ENCODE measurements around the gene AURKB.
"Not testable (repeated sequence)": the region's sequence is repeated elsewhere in the genome, so short reads cannot be mapped to it uniquely, and the experiment has no call there.

The AURKB gene

DNA sequence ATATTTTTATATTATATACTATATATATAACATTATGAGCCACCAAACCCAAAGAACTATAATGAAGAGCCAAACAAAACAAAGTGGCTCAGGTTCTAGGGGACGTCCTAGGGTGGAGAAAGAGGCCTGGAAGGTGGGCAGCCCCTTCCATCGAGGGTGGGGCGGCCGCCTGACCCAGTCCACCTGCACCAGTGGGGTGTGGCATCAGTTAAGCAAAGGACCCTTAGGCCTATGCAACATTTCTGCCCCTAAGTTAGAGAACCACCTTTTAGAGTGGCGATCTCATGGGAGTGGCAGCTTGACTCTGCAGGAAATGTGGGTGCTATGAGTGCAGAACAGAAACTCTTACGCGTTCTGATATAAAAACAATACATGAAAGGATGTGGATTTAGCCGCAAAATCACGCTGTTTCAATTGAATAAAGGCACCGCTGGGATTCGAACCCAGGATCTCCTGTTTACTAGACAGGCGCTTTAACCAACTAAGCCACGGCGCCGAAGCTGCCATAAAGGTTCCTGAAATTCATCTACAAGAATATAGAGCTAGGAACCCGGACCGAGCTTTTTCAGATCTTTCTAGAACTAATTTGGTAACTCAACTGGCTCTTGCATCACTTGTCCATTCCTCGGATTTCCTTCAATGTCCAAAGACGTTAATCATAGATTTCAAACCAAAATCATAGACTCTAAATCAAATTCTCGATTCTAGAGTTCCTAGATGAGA is 15.6 kb upstream of the AURKB start:
- in situ Hi-C loops (cut with MboI; ENCODE audit: low sequenced_read_pairs): no loop called here

DNA sequence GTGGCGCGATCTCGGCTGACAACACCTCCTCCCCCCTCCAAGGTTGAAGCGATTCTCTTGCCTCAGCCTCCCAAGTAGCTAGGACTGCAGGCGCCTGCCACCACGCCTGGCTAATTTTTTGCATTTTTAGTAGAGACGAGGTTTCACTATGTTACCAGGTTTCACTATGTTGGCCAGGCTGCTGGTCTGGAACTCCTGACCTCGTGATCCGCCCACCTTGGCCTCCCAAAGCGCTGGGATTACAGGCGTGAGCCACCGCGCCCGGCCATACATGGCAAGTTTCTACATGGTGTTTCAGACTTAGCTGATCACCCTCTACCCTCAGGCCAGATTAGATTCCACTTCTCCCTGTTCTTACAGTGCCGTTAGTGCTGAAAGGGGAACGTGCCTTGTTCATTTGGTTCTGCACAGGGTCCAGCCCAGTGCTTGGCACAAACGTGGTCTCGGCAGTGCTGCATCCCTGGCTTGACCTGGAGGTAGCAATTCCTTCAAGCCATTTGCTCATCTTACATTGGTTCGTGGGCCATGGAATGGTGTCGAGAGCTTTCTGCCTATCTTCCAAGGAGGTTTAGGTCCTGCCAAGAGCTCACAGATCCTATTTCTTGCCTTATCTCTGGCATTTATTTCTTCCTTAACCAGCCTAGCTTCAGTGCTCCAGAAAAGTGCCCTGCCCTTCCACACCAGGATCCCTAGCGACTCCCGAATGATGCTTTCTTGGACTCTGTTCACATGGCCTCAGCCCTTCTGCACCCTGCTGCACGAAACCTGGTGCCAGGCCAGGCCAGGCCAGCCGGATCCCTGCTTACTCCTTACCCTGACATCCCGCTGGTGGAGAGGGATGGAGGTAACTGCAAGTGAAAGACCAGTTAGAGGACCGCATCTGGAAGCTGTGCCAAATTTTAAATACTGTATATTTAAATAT is 14.8 kb upstream of the AURKB start:
- in situ Hi-C loops (cut with MboI; ENCODE audit: low sequenced_read_pairs): no loop called here

DNA sequence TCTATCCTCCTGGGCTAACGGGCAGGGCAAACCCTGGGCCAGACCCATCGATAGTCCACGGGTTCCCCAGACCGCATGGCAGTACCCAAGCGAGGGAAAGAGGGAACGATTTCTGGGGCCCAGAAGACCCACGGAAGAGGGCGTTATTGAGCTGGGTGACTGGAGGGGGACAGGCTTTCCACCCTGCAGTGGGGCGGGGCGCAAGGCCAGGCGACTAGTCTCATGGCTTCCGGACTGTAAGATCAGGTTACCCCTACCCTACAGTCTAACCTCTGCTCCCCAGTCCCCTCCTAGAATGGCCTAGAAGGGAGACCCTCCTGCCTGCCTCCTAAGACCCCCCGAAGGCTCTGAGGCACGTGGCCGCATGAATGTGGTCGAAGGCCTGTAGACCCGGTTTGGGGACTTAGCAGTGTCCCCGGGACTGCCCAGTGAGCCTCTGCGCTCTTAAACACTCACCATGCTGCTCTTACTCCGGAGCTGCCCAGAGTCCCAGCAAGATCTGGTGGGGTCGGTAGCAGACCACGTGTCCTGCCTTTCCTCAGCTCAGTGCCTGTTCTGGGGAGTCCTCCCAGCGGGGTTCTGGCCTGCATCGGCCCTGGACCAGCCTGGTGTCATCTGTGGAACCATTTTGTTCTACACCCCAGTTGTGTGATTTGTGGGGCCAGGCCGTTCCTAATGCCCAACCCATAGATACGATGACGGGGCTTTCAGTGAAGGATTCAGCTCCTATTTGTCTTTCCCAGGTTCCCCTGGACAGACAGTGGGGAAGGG is 13.2 kb upstream of the AURKB start:
- in situ Hi-C loops (cut with MboI; ENCODE audit: low sequenced_read_pairs): no loop called here

DNA sequence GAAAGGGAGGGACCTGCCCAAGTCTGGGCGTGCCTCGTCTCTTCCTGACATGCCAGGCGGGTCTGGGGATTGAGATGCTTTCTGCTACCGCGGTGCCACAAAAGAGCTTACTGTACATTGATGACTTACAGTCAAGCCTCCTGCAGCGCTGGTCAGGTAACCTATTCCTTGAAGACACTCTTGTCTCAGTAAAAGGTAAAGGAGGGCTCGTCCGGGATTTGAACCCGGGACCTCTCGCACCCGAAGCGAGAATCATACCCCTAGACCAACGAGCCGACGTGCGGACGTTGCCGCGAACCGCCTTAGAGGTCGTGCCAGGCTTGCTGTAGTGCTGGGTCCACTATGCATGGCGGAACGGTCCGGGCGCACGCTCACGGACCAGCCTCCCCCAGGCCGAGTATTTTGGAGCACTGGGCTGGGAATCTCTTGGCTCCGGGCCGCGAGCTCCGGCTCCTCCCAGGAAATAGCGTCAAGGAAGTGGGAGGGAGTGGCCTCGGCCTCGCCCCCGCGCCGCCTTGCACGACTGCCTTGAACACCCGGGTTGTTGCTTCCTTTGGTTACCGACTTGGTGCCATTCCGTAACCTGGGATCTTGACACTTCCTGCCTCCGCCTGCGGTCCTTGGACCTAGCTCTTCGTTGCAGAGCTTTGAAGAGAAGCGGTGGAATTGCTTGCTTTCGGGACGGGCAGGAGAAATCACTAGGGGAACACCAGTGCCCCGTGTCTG is 12.4 kb upstream of the AURKB start:
- in situ Hi-C loops (cut with MboI; ENCODE audit: low sequenced_read_pairs): no loop called here

DNA sequence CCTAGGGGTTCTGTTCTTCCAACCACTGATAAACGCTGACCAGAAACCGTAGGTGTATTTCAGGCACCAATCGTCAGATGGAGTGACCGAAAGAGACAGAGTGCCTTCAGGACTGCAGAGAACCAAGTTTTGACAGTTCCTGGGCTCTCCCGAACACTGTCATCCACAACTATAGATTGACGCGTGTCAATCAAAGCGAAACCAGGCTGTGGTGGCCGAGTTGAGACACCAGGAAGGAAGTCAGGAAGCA is 11.9 kb upstream of the AURKB start:
- in situ Hi-C loops (cut with MboI; ENCODE audit: low sequenced_read_pairs): no loop called here

DNA sequence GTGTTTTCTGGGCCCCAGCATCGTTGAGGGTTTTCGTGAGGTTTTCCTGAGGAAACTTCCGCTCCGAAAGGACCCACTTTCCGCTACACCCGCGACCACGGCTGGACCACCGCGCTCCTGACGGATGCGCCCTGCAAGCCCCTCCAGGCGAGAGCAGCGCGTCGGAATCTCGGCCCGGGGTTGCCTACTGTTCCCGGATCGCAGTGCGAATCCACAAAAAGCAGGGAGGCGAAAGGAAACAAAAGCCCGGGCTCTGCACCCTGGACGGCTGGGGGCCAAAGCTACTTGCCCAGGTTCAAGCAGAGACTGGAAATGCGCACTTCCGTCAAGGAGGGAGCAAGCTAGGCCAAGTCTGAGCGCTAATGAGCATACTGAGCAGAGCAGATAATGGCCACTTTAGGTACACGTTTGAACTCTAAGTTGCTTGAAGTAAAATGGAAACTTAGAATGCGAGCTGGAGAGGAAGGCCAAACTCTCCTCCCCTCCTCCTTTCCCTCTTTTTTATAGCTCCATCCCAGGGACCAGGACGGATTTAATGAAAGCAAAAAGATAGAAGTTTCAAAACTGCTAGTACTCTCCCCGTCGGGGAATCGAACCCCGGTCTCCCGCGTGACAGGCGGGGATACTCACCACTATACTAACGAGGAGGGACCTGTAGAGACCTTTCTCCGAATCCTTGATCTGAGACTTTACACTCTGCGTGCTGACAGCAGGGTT is 11.4 kb upstream of the AURKB start:
- in situ Hi-C loops (cut with MboI; ENCODE audit: low sequenced_read_pairs): no loop called here

DNA sequence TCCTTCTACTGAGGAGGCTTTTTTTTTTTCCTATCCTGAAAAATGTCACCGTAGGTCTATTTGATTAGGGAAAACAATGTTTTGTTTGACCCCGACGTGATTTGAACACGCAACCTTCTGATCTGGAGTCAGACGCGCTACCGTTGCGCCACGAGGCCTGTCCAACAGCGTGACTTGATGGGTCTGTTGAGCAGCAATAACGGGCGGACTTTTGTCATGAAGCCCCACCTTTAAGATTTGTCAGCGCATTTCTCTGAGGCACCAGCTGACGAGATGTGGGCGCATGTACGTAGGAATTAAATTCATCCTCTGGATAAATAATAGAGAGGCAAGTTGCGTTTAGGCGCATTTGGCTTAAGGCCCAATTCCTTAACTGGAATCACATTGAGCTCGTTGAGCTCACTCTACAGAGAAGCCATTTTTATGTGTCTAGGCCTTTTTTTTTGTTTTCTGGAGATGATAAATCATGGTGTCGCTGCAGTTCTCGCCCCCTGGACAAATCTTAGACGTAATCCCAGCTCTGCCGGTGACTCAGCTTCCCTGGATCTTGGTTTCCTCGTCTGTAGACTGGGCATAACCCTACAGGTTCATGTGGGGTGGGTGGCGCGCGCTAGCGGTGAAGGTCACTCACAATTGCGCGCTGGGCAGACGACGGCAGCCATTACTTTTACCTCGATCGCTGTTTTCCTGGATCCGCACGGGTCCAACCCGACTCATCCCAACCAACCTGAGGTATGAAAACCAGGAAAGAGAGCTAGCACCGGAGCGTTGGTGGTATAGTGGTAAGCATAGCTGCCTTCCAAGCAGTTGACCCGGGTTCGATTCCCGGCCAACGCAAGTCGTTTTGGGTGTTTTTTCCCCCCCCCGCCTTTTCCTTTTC is 10.6 kb upstream of the AURKB start:
- in situ Hi-C loops (cut with MboI; ENCODE audit: low sequenced_read_pairs): no loop called here

DNA sequence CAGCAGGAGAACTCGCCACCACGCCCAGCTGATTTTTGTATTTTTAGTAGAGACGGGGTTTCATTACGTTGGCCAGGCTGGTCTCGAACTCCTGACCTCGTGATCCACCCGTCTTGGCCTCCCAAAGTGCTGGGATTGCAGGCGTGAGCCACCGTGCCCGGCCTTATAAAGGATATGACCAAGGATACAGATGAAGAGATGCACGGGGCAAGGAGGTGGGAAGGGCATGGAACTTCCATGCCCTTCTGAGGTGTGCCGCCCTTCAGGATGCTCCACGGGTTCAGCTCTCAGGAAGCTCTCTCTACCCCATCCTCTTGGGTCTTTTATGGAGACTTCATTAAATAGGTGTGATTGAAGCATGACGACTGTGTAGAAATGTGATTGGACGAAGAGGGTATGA is 3.6 kb upstream of the AURKB start:
- in situ Hi-C loops (cut with MboI; ENCODE audit: low sequenced_read_pairs): not testable (repeated sequence)

DNA sequence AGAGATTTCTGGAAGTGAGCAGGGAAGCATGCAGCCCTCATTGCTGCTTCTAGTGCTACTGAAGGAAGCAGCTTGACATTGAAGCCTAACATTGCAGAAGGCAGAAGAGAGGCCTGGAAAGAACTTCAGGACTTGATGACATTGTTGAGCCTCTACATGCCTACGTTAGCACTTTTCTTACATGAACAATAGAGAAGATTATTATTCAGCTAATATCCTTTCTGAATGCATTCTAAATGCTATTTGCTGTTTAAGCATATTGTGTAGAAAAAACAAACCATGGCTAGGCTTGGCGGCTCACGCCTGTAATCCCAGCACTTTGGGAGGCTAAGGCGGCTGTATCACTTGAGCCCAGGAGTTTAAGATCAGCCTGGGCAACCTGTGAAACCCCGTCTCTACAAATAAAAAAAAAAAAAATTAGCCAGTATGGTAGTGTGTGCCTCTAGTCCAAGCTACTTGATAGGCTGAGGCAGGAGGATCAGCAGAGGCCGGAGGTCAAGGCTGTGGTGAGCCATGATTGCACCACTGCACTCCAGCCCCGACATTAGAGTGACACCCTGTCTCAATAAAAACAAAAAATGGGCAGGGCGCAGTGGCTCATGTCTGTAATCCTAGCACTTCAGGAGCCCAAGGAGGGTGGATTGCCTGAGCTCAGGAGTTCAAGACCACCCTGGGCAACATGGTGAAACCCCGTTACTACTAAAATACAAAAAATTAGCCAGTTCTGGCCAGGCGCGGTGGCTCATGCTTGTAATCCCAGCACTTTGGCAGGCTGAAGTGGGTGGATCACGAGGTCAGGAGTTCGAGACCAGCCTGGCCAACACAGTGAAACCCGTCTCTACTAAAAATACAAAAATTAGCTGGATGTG is 2.2 kb upstream of the AURKB start:
- in situ Hi-C loops (cut with MboI; ENCODE audit: low sequenced_read_pairs): no loop called here

DNA sequence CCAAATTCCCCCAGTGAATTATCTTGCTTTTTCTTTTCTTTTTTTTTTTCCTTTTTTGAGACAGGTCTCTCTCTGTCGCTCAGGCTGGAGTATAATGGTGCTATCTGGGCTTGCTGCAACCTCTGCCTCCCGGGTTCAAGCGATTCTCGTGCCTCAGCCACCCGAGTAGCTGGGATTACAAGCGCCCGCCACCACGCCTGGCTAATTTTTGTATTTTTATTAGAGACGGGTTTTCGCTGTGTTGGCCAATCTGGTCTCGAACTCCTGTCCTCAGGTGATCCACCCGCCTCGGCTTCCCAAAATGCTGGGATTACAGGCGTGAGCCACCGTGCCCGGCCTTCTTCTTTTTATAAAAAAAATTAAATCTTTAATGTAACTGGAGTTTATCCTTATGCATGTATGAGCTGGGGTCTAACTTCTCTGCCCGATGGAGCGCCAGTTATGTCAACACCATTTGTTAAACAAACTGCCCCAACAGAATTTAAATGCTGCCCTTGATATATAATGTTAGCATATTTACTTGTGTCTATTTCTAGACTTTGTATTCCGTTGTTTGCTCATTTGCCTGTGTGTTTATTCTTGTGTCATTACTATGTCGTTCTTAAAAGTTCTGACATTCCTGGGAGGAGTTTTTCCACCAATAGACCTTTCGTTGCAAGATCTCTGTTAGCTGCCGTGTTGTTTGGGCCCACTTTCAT is 535 bp upstream of the AURKB start:
- in situ Hi-C loops (cut with MboI; ENCODE audit: low sequenced_read_pairs): no loop called here

DNA sequence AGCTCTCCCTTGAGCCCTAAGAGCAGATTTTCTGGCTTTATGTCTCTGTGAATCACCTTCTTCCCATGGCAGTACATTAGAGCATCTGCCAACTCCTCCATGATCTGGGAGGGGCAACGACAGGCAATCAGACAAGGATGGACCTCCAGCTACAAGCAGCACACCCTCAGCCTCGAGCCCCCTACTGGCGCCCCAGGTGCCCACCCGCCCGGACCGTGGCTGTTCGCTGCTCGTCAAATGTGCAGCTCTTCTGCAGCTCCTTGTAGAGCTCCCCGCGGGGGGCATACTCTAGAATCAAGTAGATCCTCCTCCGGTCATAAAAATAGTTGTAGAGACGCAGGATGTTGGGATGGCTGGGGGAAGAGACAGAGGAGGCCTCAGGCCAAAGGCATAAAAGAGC is 3.8 kb downstream of the AURKB start:
- in situ Hi-C loops (cut with MboI; ENCODE audit: low sequenced_read_pairs): no loop called here

DNA sequence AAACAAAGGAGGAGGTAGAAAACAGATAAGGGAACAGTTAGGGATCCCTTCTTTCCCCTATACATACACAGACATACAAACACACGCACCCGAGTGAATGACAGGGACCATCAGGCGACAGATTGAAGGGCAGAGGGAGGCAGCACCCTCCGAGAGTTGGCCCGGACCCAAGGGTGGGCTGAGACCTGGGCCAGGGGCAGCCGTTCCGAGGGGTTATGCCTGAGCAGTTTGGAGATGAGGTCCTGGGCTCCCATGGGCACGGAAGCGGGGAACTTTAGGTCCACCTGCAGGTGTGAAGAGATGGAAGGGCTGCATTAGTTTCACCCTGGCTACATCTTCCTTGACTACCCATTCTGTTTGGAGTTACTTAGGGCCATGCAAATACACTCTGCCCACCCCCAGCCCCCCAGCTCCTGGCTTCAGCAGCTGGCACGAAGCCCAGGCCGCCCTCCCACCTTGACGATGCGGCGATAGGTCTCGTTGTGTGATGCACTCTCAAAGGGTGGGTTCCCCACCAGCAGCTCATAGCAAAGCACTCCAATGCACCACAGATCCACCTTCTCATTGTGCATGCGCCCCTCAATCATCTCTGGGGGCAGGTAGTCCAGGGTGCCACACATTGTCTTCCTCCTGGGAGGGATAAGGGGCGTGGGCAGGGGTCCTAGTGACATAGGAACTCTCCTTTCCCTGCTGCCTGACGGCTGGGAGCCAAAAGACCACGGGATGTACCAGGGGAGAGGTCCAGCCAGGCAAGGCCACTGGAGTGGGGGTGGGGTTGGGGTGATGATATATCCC is 5.4 kb downstream of the AURKB start:
- in situ Hi-C loops (cut with MboI; ENCODE audit: low sequenced_read_pairs): no loop called here

DNA sequence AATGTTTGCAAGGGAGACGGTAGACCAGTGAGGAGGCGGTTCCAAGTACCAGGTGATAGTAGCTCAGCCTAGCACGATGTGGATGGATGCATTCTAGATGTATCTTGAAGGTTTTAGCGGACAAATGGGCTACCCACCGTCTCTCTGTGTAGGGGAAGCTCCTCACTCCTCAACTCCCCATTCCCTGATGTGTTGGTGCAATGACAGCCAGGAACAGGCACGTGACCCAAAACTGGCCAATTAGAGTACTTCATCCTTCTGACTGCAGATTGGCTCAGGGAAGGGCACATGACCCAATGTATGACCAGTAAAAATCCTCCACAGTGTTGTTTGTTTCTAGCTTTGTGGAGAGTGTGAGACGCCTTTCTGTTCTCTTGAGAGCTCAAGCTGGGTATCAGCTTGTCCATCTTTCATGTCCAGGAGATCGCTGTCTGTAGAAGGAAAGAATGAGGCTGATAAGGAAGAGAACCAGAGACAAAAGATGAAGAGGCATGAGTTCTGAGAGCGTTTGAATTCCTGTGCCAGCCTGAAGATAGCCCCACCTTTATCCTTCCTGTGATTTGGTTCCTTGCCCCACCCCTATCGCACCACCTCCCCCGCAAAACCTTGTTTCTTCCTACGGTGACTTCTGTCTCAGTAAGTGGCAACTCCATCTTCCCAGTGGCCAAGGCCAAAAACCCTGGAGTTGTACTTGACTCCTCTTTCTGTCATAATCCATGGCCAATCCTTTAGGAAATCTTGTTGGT is 18.1 kb downstream of the AURKB start:
- in situ Hi-C loops (cut with MboI; ENCODE audit: low sequenced_read_pairs): no loop called here

DNA sequence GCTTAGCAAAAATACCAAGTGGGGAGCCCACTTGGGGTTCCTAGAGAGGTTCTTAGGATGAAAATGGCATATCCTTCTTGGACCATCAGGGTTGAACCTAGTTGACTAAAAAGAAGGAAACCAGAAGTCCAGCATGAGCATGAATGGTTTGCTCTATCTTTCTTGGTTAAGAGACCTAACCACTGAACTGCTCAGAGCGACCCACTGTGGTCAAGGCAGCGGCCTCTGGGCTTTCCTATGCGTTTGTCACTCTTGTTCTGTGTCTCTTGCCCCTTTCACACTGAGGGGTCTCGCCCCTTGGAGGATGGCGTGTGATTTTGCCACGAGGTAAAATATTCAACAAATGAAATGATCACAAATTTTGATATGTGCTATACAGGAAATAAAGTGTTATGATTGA is 19.9 kb downstream of the AURKB start:
- in situ Hi-C loops (cut with MboI; ENCODE audit: low sequenced_read_pairs): no loop called here

DNA sequence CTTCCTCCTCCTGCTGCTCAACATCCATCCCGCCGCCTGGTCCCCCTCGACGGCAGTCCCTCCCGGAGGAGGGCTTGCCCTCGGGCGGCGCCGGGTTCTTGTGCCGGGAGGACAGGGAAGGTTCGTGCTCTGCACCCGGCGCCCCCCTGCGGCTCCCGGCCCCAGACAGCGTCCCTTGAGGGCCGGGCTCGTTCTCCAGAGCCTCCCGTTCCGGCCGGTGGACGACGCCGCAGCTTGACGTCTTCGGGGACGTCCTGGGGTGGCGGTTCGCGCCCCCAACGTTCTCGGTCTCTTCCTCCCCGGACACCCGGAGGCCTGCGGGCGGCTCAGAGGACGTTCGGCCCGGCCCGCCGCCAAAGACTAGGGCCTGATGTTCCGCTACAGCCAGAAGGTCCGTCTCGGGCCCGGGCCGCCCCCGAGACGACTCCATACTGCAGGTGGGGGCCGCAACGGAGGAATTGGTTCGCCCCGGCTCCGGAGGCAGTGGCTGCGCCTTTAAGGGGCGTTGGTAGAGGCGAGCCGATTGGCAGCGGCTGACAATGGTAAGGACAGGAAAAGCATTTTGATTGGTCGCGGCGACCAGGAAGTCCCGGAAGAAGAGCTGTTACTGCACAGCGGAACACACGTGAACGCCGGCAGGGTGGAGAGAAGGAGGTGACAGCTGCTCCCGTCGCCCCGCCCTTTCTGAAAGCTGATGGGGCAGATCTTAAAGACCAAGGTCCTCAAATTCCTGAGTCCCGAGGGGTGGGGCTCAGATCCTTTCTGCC is 20.5 kb downstream of the AURKB start, which contains the start of gene BORCS6:
BORCS6 (minus strand) TSS at position 470 of the 767 bp plus-strand sequence; CDS start at position 430, 40 bp downstream.
- in situ Hi-C loops (cut with MboI; ENCODE audit: low sequenced_read_pairs): no loop called here
